Pancreas (tissue), 10 donors: ENCODE results near the gene ANKRD44. TPM values are rescaled to one million over a fixed set of nuclear protein-coding genes. Genes with fewer than 3 reads are reported as not detected.

Experiments used
- ATAC-seq, 4 donors: fragments of 200-7000 bp; cut with Tn5 transposase; one replicate each; pipeline versions ENCODE4 v1.8.0 to v1.9.1; 2020; ENCODE audit warnings: mild to moderate bottlenecking in 4 of 4, moderate library complexity in 4 of 4
- DNase-seq, 6 donors: peaks; one replicate each; pipeline ENCODE4 v3.0.0-alpha.2; 2020
- FAIRE-seq: peaks from 2 replicates; lab custom pipeline; 2012; peaks lifted over from hg19 to GRCh38; lab: Jason Lieb, UNC
- H3K27ac ChIP-seq, 4 donors: fragments of 200-600 bp; sonication (generic); 1 replicate in 3 of 4; 2 replicates in 1 of 4; pipeline versions ENCODE4 v1.5.0 to v1.8.0; 2020
- H3K27me3 ChIP-seq, 4 donors: fragments of 200-600 bp; one replicate each; pipeline ENCODE4 v1.8.0; 2021
- H3K36me3 ChIP-seq, 3 donors: fragments of 200-600 bp; sonication (generic) in 1 of 3; one replicate each; pipeline versions ENCODE4 v1.5.0 to v1.8.0; 2020 to 2021
- H3K4me1 ChIP-seq, 3 donors: fragments of 200-600 bp; one replicate each; pipeline ENCODE4 v1.8.0; 2021
- H3K4me3 ChIP-seq, 4 donors: fragments of 200-600 bp; sonication (generic) in 2 of 4; one replicate each; pipeline versions ENCODE4 v1.5.0 to v1.8.0; 2020 to 2021
- H3K9me3 ChIP-seq, 4 donors: fragments of 200-600 bp; one replicate each; pipeline ENCODE4 v1.8.0; 2021
- WGBS, 2 donors: extraction: QIAGEN DNeasy Blood & Tissue Kit; methylation state at CpG; one replicate each; pipeline ENCODE4 v1.1.7; 2013; 5-methylcytosine and 5-hydroxymethylcytosine counted together
- intact Hi-C, 3 donors: fragments of 100-400 bp; cut with DNase I; formaldehyde crosslinking; loops; one replicate each; pipeline versions ENCODE4 v1.11.1 to v1.14.2; 2022
- polyA plus RNA-seq, 2 donors: library from polyadenylated mRNA; stranded (reverse); fragments of 200-250 nt; gene quantifications; one replicate each; pipeline ENCODE4 v1.2.3, GENCODE V29; 2013
- total RNA-seq, 6 donors: library from RNA; stranded (reverse); fragmentation: NEBNext Ultra II Directional in 4 of 6; extraction: Animal tissue kit (Norgen Biotek cat#: 25700) in 4 of 6; gene quantifications; one replicate each; pipeline versions ENCODE4 v1.2.1 to v1.2.4, GENCODE V29; 2021 to 2023
- TF ChIP-seq, protein P1 (sequence below), 4 donors: fragments of 200-600 bp; sonication (generic) in 3 of 4; IDR thresholded peaks; one replicate each; pipeline versions ENCODE4 v1.5.0 to v1.8.0; 2021; ENCODE audit warnings: antibody characterized with exemption in 4 of 4
- donor health status: healthy with polysubstance abuse.
- donor health status: DM: no; HTN: no; CAD: no; lungs with moderate emphysema.
- donor health status: DM: no; HTN: no; CAD: no.
- donor health status: control.
- donor health status: control.
- donor health status: Bipolar disorder and iron deficiency.
- donor health status: DM: yes; HTN: yes; CAD: no.
- donor health status: DM: no; HTN: no; CAD: no.
- donor health status: DM: no; HTN: no; CAD: no.
- donor health status: DM: yes; HTN: yes; CAD: no.

Gene ANKRD44
- total and polyA plus RNA-seq, 8 donors = 1.9 to 12.5 (median 7.7) TPM

DNA sequence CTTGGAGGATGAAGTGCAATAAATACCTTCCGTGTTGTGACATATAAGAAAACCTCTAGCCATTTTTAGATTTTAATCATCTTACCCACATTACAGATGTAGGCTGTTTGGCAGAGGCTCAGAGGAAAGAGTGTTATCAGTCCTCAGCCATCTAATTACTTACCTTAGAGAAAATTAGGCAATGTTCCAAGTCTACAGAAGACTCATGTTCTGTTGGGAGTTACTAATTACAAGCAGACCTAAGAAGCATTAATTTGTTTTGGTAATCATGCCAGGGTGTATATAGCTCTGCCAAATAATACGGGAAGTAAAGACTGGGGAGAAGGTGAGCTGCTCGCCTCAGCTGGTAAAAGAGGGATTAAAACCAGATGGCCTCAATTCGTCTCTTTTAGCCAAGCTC, 258.2 kb downstream of the ANKRD44 start:
- Histone ChIP-seq H3K27me3 (no peaks in the 10 kb centered on the region), H3K9me3 (no peaks in the 10 kb centered on the region)
- FAIRE-seq = no peak

DNA sequence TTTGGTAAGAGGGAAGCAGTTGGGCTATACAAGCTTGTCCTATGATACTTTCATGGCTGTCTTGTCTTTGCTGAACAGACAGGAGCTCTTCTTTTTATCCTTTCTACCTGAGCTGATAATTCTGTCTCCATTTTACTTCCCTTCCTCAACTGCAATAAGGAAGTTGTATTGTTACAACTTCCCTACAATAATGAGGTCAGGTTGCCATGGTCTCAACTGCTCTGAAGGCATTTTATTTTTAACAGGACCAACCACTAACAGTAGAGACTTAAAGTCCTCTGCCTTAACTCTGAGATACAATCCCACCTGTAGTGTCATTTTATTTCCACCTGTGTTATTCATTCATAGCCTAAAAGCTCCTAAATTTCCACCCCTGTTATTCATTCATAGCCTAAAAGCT, 265.5 kb downstream of the ANKRD44 start:
- FAIRE-seq = no peak
- ATAC-seq = no peak

More for the DNA sequence above, 258.2 kb downstream of the ANKRD44 start:
- H3K27ac ChIP-seq = no peak overlapping the region
- TF ChIP-seq, protein P1, sequence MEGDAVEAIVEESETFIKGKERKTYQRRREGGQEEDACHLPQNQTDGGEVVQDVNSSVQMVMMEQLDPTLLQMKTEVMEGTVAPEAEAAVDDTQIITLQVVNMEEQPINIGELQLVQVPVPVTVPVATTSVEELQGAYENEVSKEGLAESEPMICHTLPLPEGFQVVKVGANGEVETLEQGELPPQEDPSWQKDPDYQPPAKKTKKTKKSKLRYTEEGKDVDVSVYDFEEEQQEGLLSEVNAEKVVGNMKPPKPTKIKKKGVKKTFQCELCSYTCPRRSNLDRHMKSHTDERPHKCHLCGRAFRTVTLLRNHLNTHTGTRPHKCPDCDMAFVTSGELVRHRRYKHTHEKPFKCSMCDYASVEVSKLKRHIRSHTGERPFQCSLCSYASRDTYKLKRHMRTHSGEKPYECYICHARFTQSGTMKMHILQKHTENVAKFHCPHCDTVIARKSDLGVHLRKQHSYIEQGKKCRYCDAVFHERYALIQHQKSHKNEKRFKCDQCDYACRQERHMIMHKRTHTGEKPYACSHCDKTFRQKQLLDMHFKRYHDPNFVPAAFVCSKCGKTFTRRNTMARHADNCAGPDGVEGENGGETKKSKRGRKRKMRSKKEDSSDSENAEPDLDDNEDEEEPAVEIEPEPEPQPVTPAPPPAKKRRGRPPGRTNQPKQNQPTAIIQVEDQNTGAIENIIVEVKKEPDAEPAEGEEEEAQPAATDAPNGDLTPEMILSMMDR (IDR thresholded peaks at IDR 0.05) = no peak
- WGBS, 2 donors = 84 to 87% methylated on average over 4 of the region's 4 CpGs
- intact Hi-C loops = no loop called here
- DNase-seq = no peak
- no peaks in the 10 kb centered on the region for H3K4me1 ChIP-seq
- peaks cover 0 to 5% (median 0%) of the 10 kb centered on the region in 3 donors for H3K36me3 ChIP-seq
- H3K4me3 ChIP-seq = no peak overlapping the region
- no peak for ATAC-seq

DNA sequence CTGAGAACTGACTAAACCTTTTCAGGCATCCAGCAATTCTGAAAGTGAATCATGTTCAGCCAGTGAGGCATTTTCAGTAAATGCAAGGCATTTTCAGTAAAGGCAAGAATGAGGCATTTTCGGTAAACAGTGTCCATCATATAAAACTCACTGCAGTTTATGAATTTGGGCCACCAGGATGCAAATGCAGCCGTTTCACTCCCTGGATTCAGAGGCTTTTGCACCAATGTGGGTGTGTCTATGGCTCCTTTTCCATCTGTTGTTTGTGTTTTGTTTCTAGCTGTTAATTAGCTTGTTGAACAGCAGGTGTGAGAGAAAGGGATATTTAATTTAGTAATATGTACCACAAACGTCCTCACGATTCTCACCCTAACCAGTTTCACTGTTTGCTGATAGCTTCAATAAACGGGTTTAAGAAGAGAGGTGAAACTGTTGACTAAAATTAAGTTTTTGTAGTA, 267.8 kb downstream of the ANKRD44 start:
- ATAC-seq (no peak), FAIRE-seq (no peak), DNase-seq (no peak)
- no peaks in the 10 kb centered on the region for H3K36me3 ChIP-seq
- TF ChIP-seq, protein P1 (IDR thresholded peaks at IDR 0.05) = no peak
- intact Hi-C loops = no loop called here
- 85 to 92% methylated on average over 5 of the region's 5 CpGs for WGBS, 2 donors
- no peak overlapping the region for H3K27ac ChIP-seq
- H3K9me3 ChIP-seq = no peaks in the 10 kb centered on the region
- no peaks in the 10 kb centered on the region for H3K27me3 ChIP-seq
- no peaks in the 10 kb centered on the region for H3K4me1 ChIP-seq
- no peak overlapping the region for H3K4me3 ChIP-seq

More for the DNA sequence above, 265.5 kb downstream of the ANKRD44 start:
- Histone ChIP-seq H3K4me1 (no peaks in the 10 kb centered on the region), H3K27me3 (no peaks in the 10 kb centered on the region), H3K9me3 (no peaks in the 10 kb centered on the region), H3K36me3 (no peaks in the 10 kb centered on the region), H3K4me3 (no peak overlapping the region), H3K27ac (no peak overlapping the region)
- TF ChIP-seq, protein P1 (IDR thresholded peaks at IDR 0.05) = no peak
- intact Hi-C loops = no loop called here
- DNase-seq = no peak

- no peak for DNase-seq
- Histone ChIP-seq H3K36me3 (no peaks in the 10 kb centered on the region), H3K4me3 (no peak overlapping the region), H3K4me1 (peaks cover 0 to 14% (median 11%) of the 10 kb centered on the region in 3 donors), H3K9me3 (no peaks in the 10 kb centered on the region), H3K27me3 (no peaks in the 10 kb centered on the region), H3K27ac (no peak overlapping the region)
- TF ChIP-seq, protein P1 (IDR thresholded peaks at IDR 0.05) = no peak
- ATAC-seq = no peak
- intact Hi-C loops = no loop called here
- 97 to 100% methylated on average over 2 of the region's 2 CpGs for WGBS, 2 donors
- FAIRE-seq = no peak
These were observed 272.6 kb downstream of the ANKRD44 start for GRCh38 chr2:197037863-197038398.

- no peaks in the 10 kb centered on the region for H3K27me3 ChIP-seq
- peak; percentile 37 to 77 (median 56) for ATAC-seq
- intact Hi-C loops = no loop called here
- TF ChIP-seq, protein P1 (IDR thresholded peaks at IDR 0.05) = no peak
- no peak overlapping the region for H3K4me3 ChIP-seq
- peak overlapping the region in 2 of 4 donors; percentile 7 to 25 for H3K27ac ChIP-seq
- no peak for DNase-seq
- no peaks in the 10 kb centered on the region for H3K9me3 ChIP-seq
- no peaks in the 10 kb centered on the region for H3K36me3 ChIP-seq
- no peak for FAIRE-seq
- peaks cover 0 to 22% (median 14%) of the 10 kb centered on the region in 3 donors for H3K4me1 ChIP-seq
- 35 to 51% methylated on average over 1 of the region's 1 CpG for WGBS, 2 donors
These were observed 275.6 kb downstream of the ANKRD44 start for GRCh38 chr2:197035002-197035401.
